Measurements from ENCODE around the gene RAI14.
A peak's percentile ranks its signal among the peaks of the same experiment; 100 is the strongest.

RAI14 gene

GRCh38 chr5:34656001-34656699 is at the start of gene RAI14:
Gene RAI14 (plus strand): TSS chr5:34656328. CDS start chr5:34686920, 30,592 bp downstream.
- peak; percentile 3 for DNase-seq

- DNase-seq = no peak
Observed at GRCh38 chr5:34608368-34608767, 47.8 kb upstream of the RAI14 start.

GRCh38 chr5:34608859-34609648 is 47.1 kb upstream of the RAI14 start:
- DNase-seq = no peak

GRCh38 chr5:34609951-34610441 is 46.1 kb upstream of the RAI14 start:
- DNase-seq = no peak

- DNase-seq = no peak
Observed at GRCh38 chr5:34610546-34610945, 45.6 kb upstream of the RAI14 start.

- DNase-seq = no peak
Observed at GRCh38 chr5:34611464-34612415, 44.4 kb upstream of the RAI14 start.

- no peak for DNase-seq
Observed at GRCh38 chr5:34616651-34617050, 39.5 kb upstream of the RAI14 start.

GRCh38 chr5:34618371-34619065 is 37.6 kb upstream of the RAI14 start:
- DNase-seq = no peak

GRCh38 chr5:34620185-34620584 is 35.9 kb upstream of the RAI14 start:
- no peak for DNase-seq

GRCh38 chr5:34621277-34622097 is 34.6 kb upstream of the RAI14 start:
- no peak for DNase-seq

GRCh38 chr5:34622098-34622400 is 34.1 kb upstream of the RAI14 start:
- no peak for DNase-seq

- DNase-seq = no peak
Observed at GRCh38 chr5:34624691-34625090, 31.4 kb upstream of the RAI14 start.

- DNase-seq = no peak
Observed at GRCh38 chr5:34625246-34625645, 30.9 kb upstream of the RAI14 start.

GRCh38 chr5:34626036-34626435 is 30.1 kb upstream of the RAI14 start:
- DNase-seq = no peak

- no peak for DNase-seq
Observed at GRCh38 chr5:34626751-34627150, 29.4 kb upstream of the RAI14 start.

- DNase-seq = no peak
Observed at GRCh38 chr5:34627794-34628193, 28.3 kb upstream of the RAI14 start.

- DNase-seq = no peak
Observed at GRCh38 chr5:34628373-34628772, 27.8 kb upstream of the RAI14 start.

GRCh38 chr5:34630596-34630995 is 25.5 kb upstream of the RAI14 start:
- no peak for DNase-seq

- no peak for DNase-seq
Observed at GRCh38 chr5:34632807-34633422, 23.2 kb upstream of the RAI14 start.

GRCh38 chr5:34639852-34640626 is 16.1 kb upstream of the RAI14 start:
- no peak for DNase-seq

Measured in activated CD4-positive, alpha-beta T cell treated with anti-CD3 and anti-CD28 coated beads for 4 hours (primary cell).